Mucosa of gallbladder (tissue), 1 donor: ENCODE data around the gene IMMP2L. TPM values are rescaled to one million over a fixed set of nuclear protein-coding genes. Genes with fewer than 3 reads are reported as not detected.
"Not testable (repeated sequence)": the region's sequence is repeated elsewhere in the genome, so short reads cannot be mapped to it uniquely, and the experiment has no call there.

Source experiments
- DNase-seq: peaks from one replicate; pipeline ENCODE4 v3.0.0-alpha.2; 2020; ENCODE audit warnings: low spot score
- total RNA-seq: library from RNA; stranded (reverse); gene quantifications from one replicate; pipeline ENCODE4 v1.2.1, GENCODE V29; 2021
- donor health status: DM: no; HTN: no; CAD: no.

The IMMP2L gene
- total RNA-seq, result 19.7 TPM

GRCh38 chr7:111561904-111562732 lies at the start of gene IMMP2L:
IMMP2L (minus strand) TSS chr7:111562492.
- peak; percentile 89 for DNase-seq

GRCh38 chr7:111609483-111610254 lies 47.4 kb upstream of the IMMP2L start:
- not testable (repeated sequence) for DNase-seq

- no peak for DNase-seq
Observed at GRCh38 chr7:111607621-111608020, 45.3 kb upstream of the IMMP2L start.

- DNase-seq, result no peak
Observed at GRCh38 chr7:111605246-111605645, 43.0 kb upstream of the IMMP2L start.

GRCh38 chr7:111600091-111600490 lies 37.8 kb upstream of the IMMP2L start:
- no peak for DNase-seq

GRCh38 chr7:111595780-111596179 lies 33.5 kb upstream of the IMMP2L start:
- DNase-seq, result no peak

GRCh38 chr7:111594602-111595001 lies 32.3 kb upstream of the IMMP2L start:
- no peak for DNase-seq

GRCh38 chr7:111593343-111593742 lies 31.1 kb upstream of the IMMP2L start:
- DNase-seq, result no peak

- DNase-seq, result no peak
Observed at GRCh38 chr7:111588065-111588433, 25.8 kb upstream of the IMMP2L start.

- no peak for DNase-seq
Observed at GRCh38 chr7:111587410-111588064, 25.2 kb upstream of the IMMP2L start.

GRCh38 chr7:111586711-111587409 lies 24.6 kb upstream of the IMMP2L start:
- DNase-seq, result no peak

GRCh38 chr7:111581784-111582488 lies 19.6 kb upstream of the IMMP2L start:
- DNase-seq, result not testable (repeated sequence)

GRCh38 chr7:111581207-111581606 lies 18.9 kb upstream of the IMMP2L start:
- DNase-seq, result not testable (repeated sequence)

GRCh38 chr7:111578754-111579153 lies 16.5 kb upstream of the IMMP2L start:
- no peak for DNase-seq

- no peak for DNase-seq
Observed at GRCh38 chr7:111571720-111572119, 9.4 kb upstream of the IMMP2L start.

- DNase-seq, result no peak
Observed at GRCh38 chr7:111568870-111569462, 6.7 kb upstream of the IMMP2L start.

- DNase-seq, result no peak
Observed at GRCh38 chr7:111568419-111568818, 6.1 kb upstream of the IMMP2L start.

- DNase-seq, result no peak
Observed at GRCh38 chr7:111564078-111564477, 1.8 kb upstream of the IMMP2L start.

- no peak for DNase-seq
Observed at GRCh38 chr7:111561654-111561903, 713 bp downstream of the IMMP2L start.

GRCh38 chr7:111560773-111561653 lies 1.3 kb downstream of the IMMP2L start:
- no peak for DNase-seq
